Measurements from ENCODE around the gene FARS2. TPM values are rescaled to one million over a fixed set of nuclear protein-coding genes. Genes with fewer than 3 reads are reported as not detected.
"Not testable (repeated sequence)": the region's sequence is repeated elsewhere in the genome, so short reads cannot be mapped to it uniquely, and the experiment has no call there.

Gene FARS2
- polyA plus RNA-seq, 2 of the 4 experiments (the other 2 are of a cell fraction): 12.9 to 17.5 TPM

- H3K4me2 ChIP-seq: no peak overlapping the region
- H3K4me1 ChIP-seq: no peaks in the 10 kb centered on the region
- no peak for FAIRE-seq
- H3K4me3 ChIP-seq: no peak overlapping the region
- no peaks in the 10 kb centered on the region for H3K9me3 ChIP-seq
- no peak for ATAC-seq
- WGBS (ENCODE audit: missing lambda C conversion rate): 90% methylated on average over 4 of the region's 4 CpGs
- ChIA-PET POLR2A (no interaction called here), CTCF (no interaction called here)
- no peak overlapping the region for H3K27ac ChIP-seq
- no peak for DNase-seq (ENCODE audit: low read depth in 1 of 2, low spot score in 1 of 2)
- TF ChIP-seq EP300 (IDR thresholded peaks at IDR 0.05) (no peak), FOXS1 (CRISPR knock-in tag; IDR thresholded peaks at IDR 0.05) (no peak), PHF8 (IDR thresholded peaks at IDR 0.05; ENCODE audit: borderline replicate concordance, low read depth) (no peak), CBX2 (IDR thresholded peaks at IDR 0.05; ENCODE audit: borderline replicate concordance, low read depth) (no peak), JUNB (IDR thresholded peaks at IDR 0.05) (no peak), HOXA7 (CRISPR knock-in tag; IDR thresholded peaks at IDR 0.05) (no peak), EHF (CRISPR knock-in tag; IDR thresholded peaks at IDR 0.05) (no peak), NFE2L2 (conservative IDR thresholded peaks at IDR 0.05; ENCODE audit: low read length) (no peak), CBX8 (IDR thresholded peaks at IDR 0.05) (no peak), JUN (IDR thresholded peaks at IDR 0.05) (no peak), CHD4 (IDR thresholded peaks at IDR 0.05; ENCODE audit: borderline replicate concordance) (no peak), HDAC2 (IDR thresholded peaks at IDR 0.05) (no peak), SMC3 (IDR thresholded peaks at IDR 0.05) (no peak), ELK1 (IDR thresholded peaks at IDR 0.05; ENCODE audit: low read depth, low read length) (no peak)
- TF ChIP-seq, protein P1, sequence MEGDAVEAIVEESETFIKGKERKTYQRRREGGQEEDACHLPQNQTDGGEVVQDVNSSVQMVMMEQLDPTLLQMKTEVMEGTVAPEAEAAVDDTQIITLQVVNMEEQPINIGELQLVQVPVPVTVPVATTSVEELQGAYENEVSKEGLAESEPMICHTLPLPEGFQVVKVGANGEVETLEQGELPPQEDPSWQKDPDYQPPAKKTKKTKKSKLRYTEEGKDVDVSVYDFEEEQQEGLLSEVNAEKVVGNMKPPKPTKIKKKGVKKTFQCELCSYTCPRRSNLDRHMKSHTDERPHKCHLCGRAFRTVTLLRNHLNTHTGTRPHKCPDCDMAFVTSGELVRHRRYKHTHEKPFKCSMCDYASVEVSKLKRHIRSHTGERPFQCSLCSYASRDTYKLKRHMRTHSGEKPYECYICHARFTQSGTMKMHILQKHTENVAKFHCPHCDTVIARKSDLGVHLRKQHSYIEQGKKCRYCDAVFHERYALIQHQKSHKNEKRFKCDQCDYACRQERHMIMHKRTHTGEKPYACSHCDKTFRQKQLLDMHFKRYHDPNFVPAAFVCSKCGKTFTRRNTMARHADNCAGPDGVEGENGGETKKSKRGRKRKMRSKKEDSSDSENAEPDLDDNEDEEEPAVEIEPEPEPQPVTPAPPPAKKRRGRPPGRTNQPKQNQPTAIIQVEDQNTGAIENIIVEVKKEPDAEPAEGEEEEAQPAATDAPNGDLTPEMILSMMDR (IDR thresholded peaks at IDR 0.05): no peak
These were observed 437.0 kb downstream of the FARS2 start for GRCh38 chr6:5698318-5698717.

DNA sequence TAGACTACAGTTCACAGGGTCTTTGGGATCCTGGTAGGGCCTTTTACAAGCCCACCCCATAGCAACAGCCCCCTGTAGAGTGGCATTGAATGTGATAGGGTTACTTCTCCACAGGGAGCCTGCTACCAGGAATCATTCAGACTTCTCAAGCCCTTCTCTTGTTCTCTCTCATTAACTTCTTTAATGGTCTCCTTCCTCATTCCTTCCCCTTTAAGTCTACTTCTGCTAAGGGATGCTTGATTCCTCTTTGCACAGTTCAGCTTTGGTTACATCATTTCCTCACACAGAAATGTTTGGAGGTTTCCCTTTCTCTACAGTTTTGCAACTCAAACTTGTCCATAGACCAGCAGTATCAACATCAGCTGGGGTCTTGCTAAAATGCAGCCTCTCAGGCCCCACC lies 437.8 kb downstream of the FARS2 start:
- ATAC-seq; H3K4me3 ChIP-seq; H3K27ac ChIP-seq; POLR2A ChIA-PET; H3K9me3 ChIP-seq; DNase-seq (ENCODE audit: low read depth in 1 of 2, low spot score in 1 of 2); H3K4me2 ChIP-seq; H3K4me1 ChIP-seq; FAIRE-seq: not testable (repeated sequence)
- CTCF ChIA-PET: interaction anchor here (0.6 kb wide), 1 partner anchor 556 kb away, joined by 4 read pairs; no protein-coding TSS in a partner anchor

DNA sequence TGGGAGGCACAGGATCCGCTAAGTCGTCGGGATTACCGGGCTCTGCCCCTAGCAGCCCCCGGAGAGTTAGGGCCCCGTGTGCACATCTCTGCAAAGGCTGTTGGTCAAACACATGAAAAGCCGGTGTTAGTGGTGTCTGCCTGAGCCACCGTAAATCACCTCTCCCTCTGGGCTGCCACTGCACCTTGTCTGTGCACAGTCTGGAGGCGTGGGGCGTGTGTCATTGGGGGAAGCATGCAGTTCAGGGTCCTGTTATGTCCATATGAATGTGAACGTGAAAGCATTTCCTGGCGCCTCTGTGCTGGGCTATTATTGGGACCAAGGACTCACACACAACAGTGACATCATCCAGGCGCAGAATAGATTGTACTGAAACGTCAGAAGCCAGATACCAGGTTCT lies 439.9 kb downstream of the FARS2 start:
- 86% methylated on average over 13 of the region's 14 CpGs for WGBS (ENCODE audit: missing lambda C conversion rate)
- H3K4me2 ChIP-seq: no peak overlapping the region
- ATAC-seq (no peak), FAIRE-seq (no peak), DNase-seq (ENCODE audit: low read depth in 1 of 2, low spot score in 1 of 2) (no peak)
- TF ChIP-seq CHD4 (IDR thresholded peaks at IDR 0.05; ENCODE audit: borderline replicate concordance) (no peak), TFCP2L1 (CRISPR knock-in tag; IDR thresholded peaks at IDR 0.05) (no peak), BCL3 (IDR thresholded peaks at IDR 0.05) (no peak), REST (IDR thresholded peaks at IDR 0.05) (no peak)
- no peak overlapping the region for H3K27ac ChIP-seq
- no peaks in the 10 kb centered on the region for H3K9me3 ChIP-seq
- H3K4me1 ChIP-seq: no peaks in the 10 kb centered on the region
- no peak overlapping the region for H3K4me3 ChIP-seq
- ChIA-PET POLR2A (no interaction called here), CTCF (no interaction called here)

Data from A549 (cell line).